ENCODE measurements around the gene THADA. TPM values are rescaled to one million over a fixed set of nuclear protein-coding genes. Genes with fewer than 3 reads are reported as not detected.

THADA gene
- total RNA-seq, 2 donors from 2014 or later = 23.7 to 69.5 TPM

- no peaks in the 10 kb centered on the region for H3K27me3 Mint-ChIP-seq
- H3K9me3 Mint-ChIP-seq = no peaks in the 10 kb centered on the region
- H3K4me1 Mint-ChIP-seq (ENCODE audit: low read depth in 2 of 2) = no peaks in the 10 kb centered on the region
- no peak overlapping the region for H3K27ac Mint-ChIP-seq
- ATAC-seq (no peak), DNase-seq (ENCODE audit: low spot score) (no peak)
- H3K36me3 Mint-ChIP-seq = no peaks in the 10 kb centered on the region
- H3K4me3 Mint-ChIP-seq = no peak overlapping the region
These were observed 250.9 kb downstream of the THADA start for GRCh38 chr2:43344868-43345373.

GRCh38 chr2:43343573-43344304 lies 252.1 kb downstream of the THADA start:
- H3K9me3 Mint-ChIP-seq = no peaks in the 10 kb centered on the region
- H3K27me3 Mint-ChIP-seq = no peaks in the 10 kb centered on the region
- H3K4me3 Mint-ChIP-seq = no peak overlapping the region

GRCh38 chr2:43341959-43342757 lies 253.7 kb downstream of the THADA start:
- H3K4me1 Mint-ChIP-seq (ENCODE audit: low read depth in 2 of 2) = no peaks in the 10 kb centered on the region
- H3K27me3 Mint-ChIP-seq = no peaks in the 10 kb centered on the region
- ATAC-seq (no peak), DNase-seq (ENCODE audit: low spot score) (no peak)
- H3K36me3 Mint-ChIP-seq = no peaks in the 10 kb centered on the region
- H3K27ac Mint-ChIP-seq = no peak overlapping the region
- no peaks in the 10 kb centered on the region for H3K9me3 Mint-ChIP-seq
- no peak overlapping the region for H3K4me3 Mint-ChIP-seq

More at GRCh38 chr2:43343573-43344304, 252.1 kb downstream of the THADA start:
- no peaks in the 10 kb centered on the region for H3K4me1 Mint-ChIP-seq (ENCODE audit: low read depth in 2 of 2)
- ATAC-seq (no peak), DNase-seq (ENCODE audit: low spot score) (no peak)
- no peaks in the 10 kb centered on the region for H3K36me3 Mint-ChIP-seq
- H3K27ac Mint-ChIP-seq = no peak overlapping the region

- H3K27ac Mint-ChIP-seq = no peak overlapping the region
- ATAC-seq = no peak
- no peaks in the 10 kb centered on the region for H3K27me3 Mint-ChIP-seq
- H3K9me3 Mint-ChIP-seq = no peaks in the 10 kb centered on the region
- H3K4me3 Mint-ChIP-seq = no peak overlapping the region
- H3K4me1 Mint-ChIP-seq (ENCODE audit: low read depth in 2 of 2) = no peaks in the 10 kb centered on the region
- DNase-seq (ENCODE audit: low spot score) = no peak
- no peaks in the 10 kb centered on the region for H3K36me3 Mint-ChIP-seq
These were observed 254.9 kb downstream of the THADA start for GRCh38 chr2:43340945-43341356.

GRCh38 chr2:43340066-43340465 lies 255.8 kb downstream of the THADA start:
- Mint-ChIP-seq H3K27me3 (no peaks in the 10 kb centered on the region), H3K4me1 (ENCODE audit: low read depth in 2 of 2) (no peaks in the 10 kb centered on the region), H3K4me3 (no peak overlapping the region), H3K36me3 (no peaks in the 10 kb centered on the region), H3K27ac (no peak overlapping the region), H3K9me3 (no peaks in the 10 kb centered on the region)
- DNase-seq (ENCODE audit: low spot score) = no peak
- ATAC-seq = no peak

- H3K4me1 Mint-ChIP-seq (ENCODE audit: low read depth in 2 of 2) = peaks cover 0 to 4% of the 10 kb centered on the region in 2 donors
- no peaks in the 10 kb centered on the region for H3K36me3 Mint-ChIP-seq
- H3K9me3 Mint-ChIP-seq = no peaks in the 10 kb centered on the region
- DNase-seq (ENCODE audit: low spot score) (no peak), ATAC-seq (no peak)
- H3K27ac Mint-ChIP-seq = no peak overlapping the region
- no peaks in the 10 kb centered on the region for H3K27me3 Mint-ChIP-seq
- no peak overlapping the region for H3K4me3 Mint-ChIP-seq
These were observed 262.1 kb downstream of the THADA start for GRCh38 chr2:43333656-43334144.

- H3K27ac Mint-ChIP-seq = no peak overlapping the region
- H3K27me3 Mint-ChIP-seq = no peaks in the 10 kb centered on the region
- H3K4me3 Mint-ChIP-seq = no peak overlapping the region
- no peaks in the 10 kb centered on the region for H3K36me3 Mint-ChIP-seq
- DNase-seq (ENCODE audit: low spot score) = no peak
- H3K9me3 Mint-ChIP-seq = no peaks in the 10 kb centered on the region
- peaks cover 0 to 4% of the 10 kb centered on the region in 2 donors for H3K4me1 Mint-ChIP-seq (ENCODE audit: low read depth in 2 of 2)
- ATAC-seq = no peak
These were observed 262.7 kb downstream of the THADA start for GRCh38 chr2:43333101-43333655.

- ATAC-seq (no peak), DNase-seq (ENCODE audit: low spot score) (no peak)
- no peaks in the 10 kb centered on the region for H3K9me3 Mint-ChIP-seq
- no peak overlapping the region for H3K27ac Mint-ChIP-seq
- no peaks in the 10 kb centered on the region for H3K36me3 Mint-ChIP-seq
- no peaks in the 10 kb centered on the region for H3K27me3 Mint-ChIP-seq
- H3K4me1 Mint-ChIP-seq (ENCODE audit: low read depth in 2 of 2) = peaks cover 0 to 4% of the 10 kb centered on the region in 2 donors
- H3K4me3 Mint-ChIP-seq = no peak overlapping the region
These were observed 263.2 kb downstream of the THADA start for GRCh38 chr2:43332653-43333052.

- H3K9me3 Mint-ChIP-seq = no peaks in the 10 kb centered on the region
- H3K36me3 Mint-ChIP-seq = no peaks in the 10 kb centered on the region
- ATAC-seq (no peak), DNase-seq (ENCODE audit: low spot score) (no peak)
- no peaks in the 10 kb centered on the region for H3K27me3 Mint-ChIP-seq
- no peak overlapping the region for H3K4me3 Mint-ChIP-seq
- H3K27ac Mint-ChIP-seq = no peak overlapping the region
- peaks cover 0 to 8% of the 10 kb centered on the region in 2 donors for H3K4me1 Mint-ChIP-seq (ENCODE audit: low read depth in 2 of 2)
These were observed 264.4 kb downstream of the THADA start for GRCh38 chr2:43331422-43331821.

GRCh38 chr2:43329637-43330036 lies 266.2 kb downstream of the THADA start:
- no peaks in the 10 kb centered on the region for H3K9me3 Mint-ChIP-seq
- no peak for ATAC-seq
- H3K4me3 Mint-ChIP-seq = no peak overlapping the region
- H3K27me3 Mint-ChIP-seq = no peaks in the 10 kb centered on the region
- peaks cover 0 to 8% of the 10 kb centered on the region in 2 donors for H3K4me1 Mint-ChIP-seq (ENCODE audit: low read depth in 2 of 2)
- H3K27ac Mint-ChIP-seq = peak overlapping the region in 1 of 2 donors; percentile 34
- DNase-seq (ENCODE audit: low spot score) = no peak
- H3K36me3 Mint-ChIP-seq = no peaks in the 10 kb centered on the region

GRCh38 chr2:43328832-43329231 lies 267.0 kb downstream of the THADA start:
- Mint-ChIP-seq H3K27me3 (no peaks in the 10 kb centered on the region), H3K4me1 (ENCODE audit: low read depth in 2 of 2) (peaks cover 0 to 8% of the 10 kb centered on the region in 2 donors), H3K36me3 (no peaks in the 10 kb centered on the region), H3K9me3 (no peaks in the 10 kb centered on the region), H3K4me3 (no peak overlapping the region), H3K27ac (no peak overlapping the region)
- DNase-seq (ENCODE audit: low spot score) (no peak), ATAC-seq (no peak)

GRCh38 chr2:43328133-43328532 lies 267.7 kb downstream of the THADA start:
- Mint-ChIP-seq H3K4me3 (no peak overlapping the region), H3K27ac (no peak overlapping the region), H3K27me3 (no peaks in the 10 kb centered on the region), H3K36me3 (no peaks in the 10 kb centered on the region), H3K9me3 (no peaks in the 10 kb centered on the region), H3K4me1 (ENCODE audit: low read depth in 2 of 2) (peaks cover 0 to 8% of the 10 kb centered on the region in 2 donors)
- ATAC-seq = no peak
- no peak for DNase-seq (ENCODE audit: low spot score)

- no peaks in the 10 kb centered on the region for H3K27me3 Mint-ChIP-seq
- no peak overlapping the region for H3K27ac Mint-ChIP-seq
- peaks cover 0 to 8% of the 10 kb centered on the region in 2 donors for H3K4me1 Mint-ChIP-seq (ENCODE audit: low read depth in 2 of 2)
- ATAC-seq (no peak), DNase-seq (ENCODE audit: low spot score) (no peak)
- no peaks in the 10 kb centered on the region for H3K9me3 Mint-ChIP-seq
- H3K4me3 Mint-ChIP-seq = no peak overlapping the region
- H3K36me3 Mint-ChIP-seq = no peaks in the 10 kb centered on the region
These were observed 268.7 kb downstream of the THADA start for GRCh38 chr2:43327119-43327518.
